ENCODE measurements around the gene NBEAL1.

NBEAL1 gene

DNA sequence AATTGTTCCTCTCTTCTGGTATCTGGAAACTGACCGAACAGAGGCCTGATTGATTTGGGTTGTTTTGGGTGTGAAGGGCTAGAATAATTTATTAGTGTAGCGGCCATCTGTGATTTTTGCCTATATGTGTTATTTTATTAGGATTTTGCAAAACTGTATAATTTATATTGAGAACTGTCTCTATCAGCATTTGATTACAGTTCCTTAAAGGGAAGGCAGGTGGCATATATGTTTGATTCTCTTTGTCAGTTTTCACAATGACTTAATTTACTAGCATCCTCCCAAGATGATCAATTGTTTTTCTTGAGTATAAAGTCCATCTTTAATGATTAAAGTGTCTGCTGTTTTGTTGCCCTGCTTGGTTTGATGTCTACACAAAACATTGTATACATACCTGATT is 4.5 kb downstream of the NBEAL1 start:
- Histone ChIP-seq H3K4me3 (replicated peaks; ENCODE audit: low read depth, low read length) (no peak overlapping the region), H3K27me3 (replicated peaks; ENCODE audit: control insufficient read depth, insufficient read depth, low read length) (no peaks in the 10 kb centered on the region)
- TF ChIP-seq, protein P1, sequence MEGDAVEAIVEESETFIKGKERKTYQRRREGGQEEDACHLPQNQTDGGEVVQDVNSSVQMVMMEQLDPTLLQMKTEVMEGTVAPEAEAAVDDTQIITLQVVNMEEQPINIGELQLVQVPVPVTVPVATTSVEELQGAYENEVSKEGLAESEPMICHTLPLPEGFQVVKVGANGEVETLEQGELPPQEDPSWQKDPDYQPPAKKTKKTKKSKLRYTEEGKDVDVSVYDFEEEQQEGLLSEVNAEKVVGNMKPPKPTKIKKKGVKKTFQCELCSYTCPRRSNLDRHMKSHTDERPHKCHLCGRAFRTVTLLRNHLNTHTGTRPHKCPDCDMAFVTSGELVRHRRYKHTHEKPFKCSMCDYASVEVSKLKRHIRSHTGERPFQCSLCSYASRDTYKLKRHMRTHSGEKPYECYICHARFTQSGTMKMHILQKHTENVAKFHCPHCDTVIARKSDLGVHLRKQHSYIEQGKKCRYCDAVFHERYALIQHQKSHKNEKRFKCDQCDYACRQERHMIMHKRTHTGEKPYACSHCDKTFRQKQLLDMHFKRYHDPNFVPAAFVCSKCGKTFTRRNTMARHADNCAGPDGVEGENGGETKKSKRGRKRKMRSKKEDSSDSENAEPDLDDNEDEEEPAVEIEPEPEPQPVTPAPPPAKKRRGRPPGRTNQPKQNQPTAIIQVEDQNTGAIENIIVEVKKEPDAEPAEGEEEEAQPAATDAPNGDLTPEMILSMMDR (IDR thresholded peaks at IDR 0.05; ENCODE audit: insufficient read depth, low read length, poor library complexity, severe bottlenecking), result no peak

DNA sequence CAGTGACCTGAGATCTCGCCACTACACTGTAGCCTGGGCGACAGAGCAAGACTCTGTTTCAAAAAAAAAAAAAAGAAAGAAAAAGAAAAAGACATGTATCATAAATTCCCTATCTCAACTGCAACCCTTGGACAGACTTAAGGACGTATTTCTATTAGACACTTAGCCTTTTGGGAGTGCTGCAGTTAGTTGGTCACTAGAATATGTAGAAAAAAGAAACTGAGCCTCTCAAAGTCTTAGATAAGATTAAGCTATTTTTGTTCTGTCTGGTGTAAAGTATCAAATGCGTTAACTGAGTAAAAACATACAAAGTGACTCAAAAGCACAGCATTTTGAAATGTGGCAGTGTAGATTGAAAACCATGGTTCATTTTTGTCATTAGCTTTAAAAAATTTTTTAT is 7.3 kb downstream of the NBEAL1 start:
- H3K4me3 ChIP-seq (replicated peaks; ENCODE audit: low read depth, low read length), result no peak overlapping the region
- no peak for DNase-seq (ENCODE audit: extremely low read depth, insufficient read length)
- H3K27me3 ChIP-seq (replicated peaks; ENCODE audit: control insufficient read depth, insufficient read depth, low read length), result no peaks in the 10 kb centered on the region
- TF ChIP-seq, protein P1 (IDR thresholded peaks at IDR 0.05; ENCODE audit: insufficient read depth, low read length, poor library complexity, severe bottlenecking), result no peak
- no peaks in the 10 kb centered on the region for H3K36me3 ChIP-seq (ENCODE audit: control insufficient read depth, insufficient read depth, low read length)

More for the DNA sequence above, 4.5 kb downstream of the NBEAL1 start:
- no peak for DNase-seq (ENCODE audit: extremely low read depth, insufficient read length)
- H3K36me3 ChIP-seq (ENCODE audit: control insufficient read depth, insufficient read depth, low read length), result no peaks in the 10 kb centered on the region

DNA sequence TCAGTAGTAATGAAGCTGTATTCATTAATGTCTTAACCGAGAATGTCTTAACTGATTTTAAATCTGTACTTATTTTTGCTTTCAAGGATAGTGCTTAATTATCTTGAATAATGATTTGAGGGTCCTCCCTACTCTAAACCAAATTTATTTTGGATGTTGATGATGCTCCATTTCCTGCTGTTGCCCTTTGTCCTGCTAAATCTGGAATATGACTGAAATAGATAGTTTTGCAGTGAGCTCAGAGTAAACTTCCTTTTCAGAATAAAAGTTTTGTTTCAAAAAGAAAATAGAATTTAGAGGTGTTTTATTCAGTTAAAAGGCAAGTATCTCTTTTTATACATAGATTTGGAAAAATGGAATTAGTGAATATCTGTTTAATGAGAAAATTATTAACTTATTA is 8.1 kb downstream of the NBEAL1 start:
- Histone ChIP-seq H3K36me3 (ENCODE audit: control insufficient read depth, insufficient read depth, low read length) (no peaks in the 10 kb centered on the region), H3K4me3 (replicated peaks; ENCODE audit: low read depth, low read length) (no peak overlapping the region), H3K27me3 (replicated peaks; ENCODE audit: control insufficient read depth, insufficient read depth, low read length) (no peaks in the 10 kb centered on the region)
- TF ChIP-seq, protein P1 (IDR thresholded peaks at IDR 0.05; ENCODE audit: insufficient read depth, low read length, poor library complexity, severe bottlenecking), result no peak
- DNase-seq (ENCODE audit: extremely low read depth, insufficient read length), result no peak

DNA sequence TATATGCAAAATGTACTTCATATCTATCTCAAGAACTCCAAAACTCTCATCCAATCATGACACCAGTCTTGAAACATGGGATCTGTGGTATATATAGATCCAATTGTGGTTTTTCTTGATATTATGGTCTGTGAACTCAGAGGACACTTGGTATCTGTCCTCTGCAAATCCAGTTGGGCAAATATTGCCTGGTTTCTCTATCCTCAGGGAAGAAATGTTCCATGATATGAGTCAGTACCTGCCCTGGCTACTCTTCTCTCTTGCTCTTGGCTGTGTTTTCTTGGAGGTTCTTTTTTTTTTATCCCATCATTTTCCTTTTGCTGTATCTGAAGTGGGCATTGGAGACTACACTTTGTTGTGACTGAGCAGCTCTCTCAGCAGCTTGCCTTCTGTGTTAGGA is 10.9 kb downstream of the NBEAL1 start:
- TF ChIP-seq, protein P1 (IDR thresholded peaks at IDR 0.05; ENCODE audit: insufficient read depth, low read length, poor library complexity, severe bottlenecking), result no peak
- no peaks in the 10 kb centered on the region for H3K36me3 ChIP-seq (ENCODE audit: control insufficient read depth, insufficient read depth, low read length)
- no peak for DNase-seq (ENCODE audit: extremely low read depth, insufficient read length)

DNA sequence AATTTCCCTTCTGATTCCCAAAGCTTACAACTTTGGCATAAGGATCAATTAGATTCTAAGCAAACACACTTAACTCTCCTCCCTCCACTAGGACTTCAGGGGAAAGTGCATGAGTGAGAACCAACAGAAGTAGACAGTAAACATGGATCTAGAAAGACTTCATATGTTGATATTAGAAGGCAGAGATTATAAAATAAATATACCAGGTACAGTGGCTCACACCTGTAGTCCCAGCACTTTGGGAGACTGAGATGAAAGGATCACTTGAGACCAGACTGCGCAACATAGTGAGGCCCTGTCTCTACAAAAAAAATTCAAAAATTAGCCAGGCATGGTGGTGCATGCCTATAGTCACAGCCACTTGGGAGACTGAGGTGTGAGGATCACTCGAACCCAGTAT is 15.9 kb downstream of the NBEAL1 start:
- H3K4me3 ChIP-seq (replicated peaks; ENCODE audit: low read depth, low read length), result no peak overlapping the region
- TF ChIP-seq, protein P1 (IDR thresholded peaks at IDR 0.05; ENCODE audit: insufficient read depth, low read length, poor library complexity, severe bottlenecking), result no peak
- no peak for DNase-seq (ENCODE audit: extremely low read depth, insufficient read length)
- no peaks in the 10 kb centered on the region for H3K27me3 ChIP-seq (replicated peaks; ENCODE audit: control insufficient read depth, insufficient read depth, low read length)
- no peaks in the 10 kb centered on the region for H3K36me3 ChIP-seq (ENCODE audit: control insufficient read depth, insufficient read depth, low read length)

More for the DNA sequence above, 10.9 kb downstream of the NBEAL1 start:
- H3K4me3 ChIP-seq (replicated peaks; ENCODE audit: low read depth, low read length), result no peak overlapping the region
- no peaks in the 10 kb centered on the region for H3K27me3 ChIP-seq (replicated peaks; ENCODE audit: control insufficient read depth, insufficient read depth, low read length)

DNA sequence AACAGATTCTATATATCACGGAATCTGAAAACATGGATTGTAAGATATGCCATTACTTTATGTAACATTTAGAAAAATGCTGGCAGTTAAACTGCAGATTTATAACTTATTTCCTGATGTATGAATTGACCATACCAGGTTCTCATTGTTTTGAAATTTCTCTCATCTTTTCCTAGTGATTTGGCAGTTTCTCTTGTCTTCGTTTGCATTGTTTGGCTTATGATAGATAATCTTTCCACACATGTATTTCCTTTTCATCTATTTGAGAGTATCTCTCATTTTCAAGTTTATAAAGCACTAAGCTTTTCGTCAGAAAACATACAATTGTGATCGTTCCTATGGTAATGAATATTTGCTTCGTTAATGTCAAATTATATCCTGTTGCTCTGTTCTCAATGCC is 16.3 kb downstream of the NBEAL1 start:
- DNase-seq (ENCODE audit: extremely low read depth, insufficient read length), result no peak
- Histone ChIP-seq H3K27me3 (replicated peaks; ENCODE audit: control insufficient read depth, insufficient read depth, low read length) (no peaks in the 10 kb centered on the region), H3K36me3 (ENCODE audit: control insufficient read depth, insufficient read depth, low read length) (no peaks in the 10 kb centered on the region), H3K4me3 (replicated peaks; ENCODE audit: low read depth, low read length) (no peak overlapping the region)
- TF ChIP-seq, protein P1 (IDR thresholded peaks at IDR 0.05; ENCODE audit: insufficient read depth, low read length, poor library complexity, severe bottlenecking), result no peak

All from GM06990 (cell line).